HG02943 (cell line): ENCODE data around the gene ATP8B4.

Experiments
- ATAC-seq: cut with Tn5 transposase; IDR thresholded peaks from one replicate; pipeline ENCODE4 v1.9.1; 2021; ENCODE audit warnings: mild to moderate bottlenecking, low read depth, moderate library complexity; ENCODE audit not compliant: unreplicated experiment

The ATP8B4 gene

DNA sequence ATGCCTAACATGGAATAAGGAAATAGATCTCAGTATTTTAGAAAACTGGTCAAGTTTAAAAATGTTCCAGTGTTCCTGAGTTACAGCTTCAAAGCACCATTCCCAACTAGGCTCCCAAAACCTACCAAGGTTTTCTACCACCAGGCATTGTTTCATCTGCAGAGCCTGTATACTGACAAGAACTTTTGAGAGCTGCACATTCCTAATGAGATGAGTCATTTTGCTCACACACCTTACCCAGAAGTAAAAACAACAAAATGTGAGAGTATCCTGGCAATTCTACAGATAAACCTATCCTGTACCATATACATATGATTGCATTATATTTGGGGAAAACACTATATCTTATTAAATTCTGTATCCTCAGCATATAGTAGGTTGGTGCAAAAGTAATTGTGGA is 90.7 kb downstream of the ATP8B4 start:
- ATAC-seq, result no peak

- ATAC-seq, result no peak
Measured at GRCh38 chr15:50024281-50024680, 94.8 kb downstream of the ATP8B4 start.

DNA sequence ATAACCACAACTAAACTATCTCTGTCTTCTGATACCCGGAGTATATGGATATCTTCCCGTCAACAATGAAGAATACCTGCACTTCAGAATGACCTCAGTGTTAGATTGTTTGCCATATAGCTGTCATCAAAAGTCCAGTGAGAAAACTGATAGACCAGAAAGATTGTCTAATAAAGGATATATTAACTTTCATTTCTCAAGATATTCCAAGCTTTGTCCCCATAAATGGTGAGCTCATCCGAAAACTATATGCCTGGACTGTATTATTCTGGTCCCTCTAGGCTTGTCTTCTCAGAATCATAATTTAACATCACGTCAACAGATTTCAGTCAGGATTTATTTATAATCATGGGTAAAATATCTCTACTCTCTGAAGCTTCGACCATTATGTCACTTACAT is 100.5 kb downstream of the ATP8B4 start:
- ATAC-seq, result no peak

DNA sequence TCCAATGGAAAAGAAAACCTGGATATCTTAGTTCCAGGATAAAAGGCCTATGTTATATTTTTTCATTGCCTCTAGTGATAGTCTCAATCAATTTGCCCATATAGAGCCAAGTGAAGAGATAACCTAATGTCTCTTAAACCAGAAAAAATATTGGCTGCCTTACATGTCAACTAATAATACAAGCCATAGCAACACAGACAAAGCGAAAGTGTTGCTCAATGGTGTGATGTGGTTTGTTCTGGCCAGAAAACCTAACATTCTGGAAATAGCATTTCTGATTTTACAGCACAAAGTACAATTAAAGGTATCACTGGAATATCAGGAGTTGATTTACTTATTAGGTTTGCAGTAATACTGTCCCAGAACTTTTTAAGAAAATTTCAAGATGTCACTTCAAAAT is 101.5 kb downstream of the ATP8B4 start:
- ATAC-seq, result no peak

- no peak for ATAC-seq
Measured at GRCh38 chr15:50016951-50017350, 102.1 kb downstream of the ATP8B4 start.

- ATAC-seq, result no peak
Measured at GRCh38 chr15:50012790-50013189, 106.2 kb downstream of the ATP8B4 start.

GRCh38 chr15:50009634-50010033 is 109.4 kb downstream of the ATP8B4 start:
- ATAC-seq, result no peak

- ATAC-seq, result peak; percentile 99
Measured at GRCh38 chr15:50003786-50004334, 115.2 kb downstream of the ATP8B4 start.

GRCh38 chr15:49991587-49991986 is 127.4 kb downstream of the ATP8B4 start:
- ATAC-seq, result no peak

DNA sequence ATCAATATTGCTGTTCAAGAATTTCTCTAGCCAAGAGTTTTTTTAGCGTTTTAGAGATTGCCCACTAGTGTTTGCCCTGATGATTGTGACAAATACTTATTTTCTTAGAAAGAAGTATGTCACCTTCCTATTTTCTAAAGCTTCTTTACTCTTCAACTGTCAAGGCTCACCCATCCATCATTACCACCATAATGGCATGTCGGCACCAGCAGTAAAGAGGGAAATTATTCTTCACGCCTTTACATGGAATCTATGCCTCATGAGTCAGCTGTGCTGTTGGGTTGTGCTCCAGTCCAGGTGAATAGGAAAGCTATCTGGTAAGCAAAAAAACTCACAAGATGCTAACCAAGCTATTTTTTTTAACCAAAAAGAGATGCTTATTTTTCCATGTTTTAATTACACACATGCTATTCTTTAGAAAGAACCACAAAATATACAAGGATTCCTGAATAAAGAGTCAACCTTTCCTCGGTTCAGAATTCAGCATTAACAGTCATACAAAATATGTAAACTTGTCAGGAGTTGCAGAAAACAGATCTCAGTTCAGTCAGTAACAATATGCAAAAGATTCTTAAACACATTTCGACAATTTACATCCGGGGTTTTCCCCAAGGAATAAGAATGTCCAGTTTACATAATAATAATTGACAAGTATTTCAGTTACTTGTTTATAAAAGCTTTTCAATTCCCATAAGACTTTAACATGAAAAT is 128.0 kb downstream of the ATP8B4 start:
- ATAC-seq, result no peak

DNA sequence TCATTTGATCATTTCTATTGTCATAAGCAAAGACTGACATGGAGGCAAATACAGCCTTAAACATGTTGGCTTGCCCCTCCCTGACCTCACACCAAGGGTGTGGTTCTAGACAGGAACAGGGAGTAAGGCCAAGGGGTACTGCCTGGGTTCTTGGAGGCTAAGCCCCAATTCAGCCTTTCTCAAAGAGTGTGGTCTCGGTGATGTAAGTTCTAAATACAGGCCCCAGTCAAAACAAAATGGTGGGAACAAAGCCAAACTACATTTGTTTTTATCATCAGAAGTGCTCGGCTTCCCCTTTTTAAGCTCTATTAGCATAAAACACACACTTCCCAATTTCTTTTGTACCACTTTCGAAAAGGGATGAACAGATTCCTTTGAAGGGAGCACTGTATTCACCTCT is 129.5 kb downstream of the ATP8B4 start:
- no peak for ATAC-seq

GRCh38 chr15:49988766-49989165 is 130.3 kb downstream of the ATP8B4 start:
- no peak for ATAC-seq

DNA sequence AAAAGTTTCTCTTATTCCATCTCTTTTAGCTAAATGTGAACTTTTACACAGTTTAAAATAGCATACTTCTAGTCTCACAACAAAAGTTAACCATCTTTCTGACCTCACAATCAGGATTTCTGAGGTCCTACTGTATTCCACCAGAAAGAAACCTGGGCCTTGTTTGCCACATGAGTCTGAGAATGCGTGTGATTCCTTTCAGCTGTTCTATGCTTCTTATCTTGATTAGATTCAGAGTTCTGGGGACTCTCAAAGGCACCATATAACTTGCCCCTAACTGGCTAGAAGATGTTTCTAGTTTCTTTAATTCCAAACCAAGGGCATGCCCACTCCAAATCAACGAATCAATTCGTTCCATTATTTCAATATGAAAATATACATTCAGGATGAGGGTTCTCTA is 131.1 kb downstream of the ATP8B4 start:
- no peak for ATAC-seq

DNA sequence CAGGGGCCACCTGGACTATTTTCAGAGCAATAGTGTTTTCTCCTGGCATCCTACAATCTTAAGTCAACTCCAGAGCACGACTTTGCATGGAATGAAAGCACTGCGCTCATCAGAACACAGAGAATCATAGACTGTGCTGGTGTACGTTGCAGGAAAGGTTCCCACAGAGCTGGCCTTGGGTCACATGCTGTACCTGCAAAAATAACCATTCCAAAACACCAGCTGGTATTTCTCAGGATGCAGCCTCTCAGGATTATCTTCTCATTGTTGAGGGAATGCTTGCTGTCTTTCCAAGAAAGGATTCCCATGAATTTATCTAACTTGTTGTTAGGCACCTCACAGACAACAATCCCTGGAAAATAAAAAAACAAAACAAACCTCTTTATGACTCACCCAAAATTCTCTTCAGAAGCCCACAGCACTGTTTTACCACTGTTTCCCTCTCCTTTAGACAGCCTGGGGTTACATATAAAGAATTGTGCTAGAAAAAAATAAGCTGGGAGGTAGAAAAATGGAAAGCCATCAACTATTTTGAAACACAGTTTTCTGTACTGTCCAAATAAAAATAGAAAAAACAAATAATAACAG is 131.7 kb downstream of the ATP8B4 start:
- no peak for ATAC-seq

- no peak for ATAC-seq
Measured at GRCh38 chr15:49986326-49986725, 132.7 kb downstream of the ATP8B4 start.

- ATAC-seq, result no peak
Measured at GRCh38 chr15:49985463-49985862, 133.6 kb downstream of the ATP8B4 start.

GRCh38 chr15:49984436-49984835 is 134.6 kb downstream of the ATP8B4 start:
- ATAC-seq, result no peak

- ATAC-seq, result no peak
Measured at GRCh38 chr15:49982584-49982983, 136.4 kb downstream of the ATP8B4 start.

GRCh38 chr15:49979705-49980382 is 139.2 kb downstream of the ATP8B4 start:
- ATAC-seq, result no peak

GRCh38 chr15:49978121-49978520 is 140.9 kb downstream of the ATP8B4 start:
- no peak for ATAC-seq

DNA sequence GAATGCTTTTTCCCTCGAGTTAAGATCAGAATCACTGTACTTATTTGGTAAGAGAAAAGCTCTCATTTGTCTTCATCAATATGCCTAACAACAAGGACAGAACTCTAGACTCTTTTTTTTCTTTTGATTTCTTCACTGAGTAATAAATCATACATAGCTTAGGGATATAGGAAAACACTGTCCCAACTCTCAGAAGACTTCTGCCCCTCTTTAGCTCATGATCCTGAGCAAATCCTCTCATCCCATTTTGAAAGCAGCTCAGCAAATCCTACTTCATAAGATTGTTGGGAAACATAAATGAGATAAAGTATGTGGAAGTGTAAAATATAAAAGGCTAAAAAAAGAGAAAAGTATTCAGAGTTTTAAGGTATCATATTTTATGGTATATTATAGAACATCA is 141.7 kb downstream of the ATP8B4 start:
- ATAC-seq, result no peak

DNA sequence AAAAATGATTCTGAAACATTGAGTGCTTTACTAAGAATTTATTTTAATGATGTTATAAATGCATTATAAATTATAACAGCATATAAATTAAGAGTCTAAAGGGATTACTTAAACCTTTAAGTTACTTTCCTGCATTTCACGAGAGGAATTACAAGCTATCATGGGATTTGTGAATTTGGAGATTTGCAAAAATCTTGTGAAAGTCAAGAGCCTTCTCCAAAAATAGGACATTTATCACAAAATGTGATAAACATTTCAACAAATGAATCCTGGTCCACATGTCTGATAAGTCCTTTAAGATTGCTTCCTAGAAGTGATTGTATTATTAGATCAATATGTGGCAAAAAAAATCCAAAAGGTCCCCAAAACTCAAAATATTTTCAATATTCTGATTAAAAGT is 154.5 kb downstream of the ATP8B4 start:
- no peak for ATAC-seq
